EL (cell line): Measurements from ENCODE around the gene ADGRE1.

Source experiments
- DNase-seq: peaks from one replicate; pipeline ENCODE4 v3.0.0-alpha.2; 2016

ADGRE1 gene

DNA sequence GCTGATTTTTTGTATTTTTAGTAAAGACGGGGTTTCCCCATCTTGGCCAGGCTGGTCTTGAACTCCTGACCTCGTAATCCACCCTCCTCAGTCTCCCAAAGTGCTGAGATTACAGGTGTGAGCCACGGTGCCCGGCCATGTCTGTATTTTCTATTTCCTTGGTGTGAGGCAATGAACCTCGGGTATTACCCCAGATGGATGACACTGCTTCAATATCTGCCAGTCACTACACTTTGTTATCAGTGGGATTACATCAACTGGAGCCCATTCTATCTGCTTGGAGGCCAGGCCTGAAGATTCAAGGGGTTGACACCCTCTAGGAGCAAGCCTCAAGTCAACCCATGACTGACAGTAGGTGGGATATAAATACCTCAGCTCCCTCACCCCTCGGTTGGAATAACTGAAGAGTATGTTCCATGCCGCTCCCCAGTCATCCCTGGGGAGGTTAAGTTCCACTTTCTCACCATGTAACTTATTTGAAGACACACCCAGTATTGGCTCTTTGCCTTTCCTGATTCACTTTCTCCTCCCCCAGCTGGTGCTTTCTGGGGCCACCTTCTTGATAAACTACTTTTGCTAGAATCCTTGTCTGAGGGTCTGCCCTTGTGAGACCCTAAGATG lies 992 bp upstream of the ADGRE1 start:
- no peak for DNase-seq

DNA sequence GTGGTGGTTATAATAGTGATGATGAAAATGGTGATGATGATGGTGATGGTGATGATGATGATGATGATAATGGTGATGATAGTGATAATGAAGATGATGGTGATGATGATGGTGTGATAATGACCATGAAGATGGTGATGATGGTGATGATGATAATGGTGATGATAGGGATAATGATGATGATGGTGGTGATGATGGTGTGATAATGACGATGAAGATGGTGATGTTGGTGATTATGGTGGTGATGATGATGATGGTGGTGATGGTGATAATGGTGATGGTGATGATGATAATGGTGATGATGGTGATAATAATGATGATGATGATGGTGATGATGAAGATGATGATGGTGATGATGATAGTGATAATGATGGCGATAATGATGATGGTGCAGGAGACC lies 1.6 kb downstream of the ADGRE1 start:
- no peak for DNase-seq

- no peak for DNase-seq
Observed at GRCh38 chr19:6890401-6890913, 3.1 kb downstream of the ADGRE1 start.

DNA sequence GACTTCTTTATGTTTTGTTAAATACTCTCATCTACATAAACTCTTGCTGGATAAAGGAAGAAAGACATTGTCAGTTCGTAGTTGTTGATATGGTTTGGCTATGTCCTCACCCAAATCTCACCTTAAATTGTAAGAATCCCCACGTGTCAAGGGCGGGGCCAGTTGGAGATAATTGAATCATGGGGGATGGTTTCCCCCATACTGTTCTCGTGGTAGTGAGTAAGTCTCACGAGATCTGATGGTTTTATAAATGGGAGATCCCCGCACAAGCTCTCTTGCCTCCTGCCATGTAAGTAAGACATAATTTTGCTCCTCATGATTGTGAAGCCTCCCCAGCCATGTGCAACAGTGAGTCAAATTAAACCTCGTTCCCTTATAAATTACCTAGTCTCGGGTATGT lies 3.6 kb downstream of the ADGRE1 start:
- no peak for DNase-seq

GRCh38 chr19:6891761-6892385 lies 4.5 kb downstream of the ADGRE1 start:
- DNase-seq = no peak

GRCh38 chr19:6894313-6894712 lies 6.9 kb downstream of the ADGRE1 start:
- no peak for DNase-seq

GRCh38 chr19:6903446-6903845 lies 16.1 kb downstream of the ADGRE1 start:
- no peak for DNase-seq

DNA sequence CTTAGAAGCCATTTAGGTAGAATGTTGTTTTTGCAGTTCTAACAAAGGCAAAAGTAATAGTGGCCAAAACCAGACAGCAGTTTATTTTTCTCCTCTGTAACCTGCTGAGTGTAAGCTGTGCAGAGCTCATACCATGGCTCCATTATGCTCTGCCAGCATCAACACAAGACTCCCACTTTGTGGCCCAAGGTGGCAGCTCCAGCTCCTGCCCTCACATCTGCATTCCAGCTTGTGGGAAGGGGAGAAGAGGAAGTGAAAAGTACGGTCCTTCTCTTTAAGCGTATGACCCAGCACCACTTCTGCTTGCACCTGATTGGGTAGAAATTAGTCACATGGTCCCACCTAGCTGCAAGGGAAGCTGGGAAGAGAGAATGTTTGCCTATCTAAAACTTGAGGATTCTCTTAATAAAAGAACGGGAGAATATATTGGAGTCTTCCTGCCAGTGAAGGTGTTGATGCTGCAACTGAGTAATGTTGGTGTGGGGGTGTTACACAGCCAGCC lies 19.2 kb downstream of the ADGRE1 start:
- DNase-seq = no peak

DNA sequence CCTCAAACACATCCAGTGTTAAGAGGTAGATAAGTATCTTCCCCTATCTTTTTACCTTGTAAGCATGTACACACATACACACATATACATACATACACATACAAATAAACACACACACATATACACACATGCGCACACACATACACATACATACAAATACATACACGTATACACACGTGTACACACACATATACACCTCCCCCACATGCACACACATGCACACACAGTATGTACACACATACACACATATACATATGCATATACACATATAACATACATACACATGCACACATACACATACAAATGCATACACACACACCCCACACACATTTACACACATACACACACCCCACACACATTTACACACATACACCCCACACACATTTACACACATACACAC lies 24.1 kb downstream of the ADGRE1 start:
- DNase-seq = no peak

- no peak for DNase-seq
Observed at GRCh38 chr19:6914321-6914720, 26.9 kb downstream of the ADGRE1 start.

- no peak for DNase-seq
Observed at GRCh38 chr19:6916952-6917351, 29.6 kb downstream of the ADGRE1 start.

- DNase-seq = no peak
Observed at GRCh38 chr19:6925386-6925785, 38.0 kb downstream of the ADGRE1 start.

GRCh38 chr19:6925801-6926751 lies 38.7 kb downstream of the ADGRE1 start:
- DNase-seq = peak; percentile 30

GRCh38 chr19:6930190-6930589 lies 42.8 kb downstream of the ADGRE1 start:
- DNase-seq = no peak

GRCh38 chr19:6935069-6935468 lies 47.7 kb downstream of the ADGRE1 start:
- no peak for DNase-seq

GRCh38 chr19:6935618-6936017 lies 48.2 kb downstream of the ADGRE1 start:
- DNase-seq = no peak

GRCh38 chr19:6945733-6946132 lies 58.4 kb downstream of the ADGRE1 start:
- DNase-seq = no peak

- DNase-seq = peak; percentile 73
Observed at GRCh38 chr19:6947745-6948144, 60.4 kb downstream of the ADGRE1 start.

- no peak for DNase-seq
Observed at GRCh38 chr19:6948884-6949283, 61.5 kb downstream of the ADGRE1 start.

DNA sequence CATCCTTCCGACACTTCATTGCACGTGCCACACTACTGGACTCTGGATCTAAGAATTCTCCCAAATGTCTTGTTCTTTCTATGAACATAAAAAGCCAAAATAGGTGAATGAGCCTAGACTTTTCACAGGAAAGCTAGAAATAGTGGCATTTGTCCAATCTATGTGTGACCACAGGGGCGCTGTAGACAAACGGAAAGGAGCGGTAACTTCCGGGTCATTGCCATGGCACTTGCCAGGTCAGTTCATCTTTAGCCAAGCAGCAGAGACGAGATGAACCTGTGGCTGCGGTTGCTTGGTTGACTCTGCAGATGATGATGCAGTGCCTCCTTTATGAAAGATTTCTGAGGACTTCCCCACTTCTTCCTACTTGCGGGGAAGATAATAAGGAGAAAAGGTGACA lies 65.6 kb downstream of the ADGRE1 start:
- DNase-seq = no peak

- DNase-seq = no peak
Observed at GRCh38 chr19:6955082-6955481, 67.7 kb downstream of the ADGRE1 start.

GRCh38 chr19:6956573-6956972 lies 69.2 kb downstream of the ADGRE1 start:
- no peak for DNase-seq

DNA sequence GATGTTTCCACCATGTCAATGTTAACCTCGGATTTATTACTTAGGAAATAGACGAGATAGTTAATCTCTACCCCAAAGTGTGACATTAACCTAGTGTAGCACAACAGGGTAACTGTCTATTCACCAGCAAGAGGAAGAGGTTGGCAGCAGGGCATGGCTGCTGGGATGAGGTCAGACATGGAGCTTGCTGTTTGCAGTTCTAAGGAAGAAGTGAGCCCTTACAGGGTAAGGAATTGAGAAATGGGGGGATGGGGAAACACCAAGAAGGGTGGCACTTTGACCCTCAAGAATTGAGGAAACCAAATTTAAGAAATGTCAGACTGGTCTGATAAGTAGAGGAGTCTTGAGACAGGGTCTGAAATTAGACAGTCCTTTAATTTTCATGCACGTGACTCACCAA lies 71.4 kb downstream of the ADGRE1 start:
- no peak for DNase-seq
